Neural progenitor cell (in vitro differentiated cells): Measurements from ENCODE around the gene SULT1C3.

Experiments
- CTCF ChIP-seq: fragments of 200-600 bp; sonication (generic); IDR thresholded peaks from 2 replicates; pipeline ENCODE4 v1.5.1; 2017; ENCODE audit warnings: antibody characterized with exemption, mild to moderate bottlenecking
- EZH2 ChIP-seq: fragments of 200-600 bp; sonication (generic); IDR thresholded peaks from 2 replicates; pipeline ENCODE4 v1.6.1; 2017; ENCODE audit warnings: antibody characterized with exemption, mild to moderate bottlenecking, moderate library complexity
- EZH2phosphoT487 ChIP-seq: fragments of 200-600 bp; sonication (generic); IDR thresholded peaks from 2 replicates; pipeline ENCODE4 v1.6.1; 2017; ENCODE audit warnings: antibody characterized with exemption

- TF ChIP-seq CTCF, result no peak
- no peak for TF ChIP-seq EZH2
- TF ChIP-seq EZH2phosphoT487, result no peak
Measured at GRCh38 chr2:108297436-108298141, 57.8 kb downstream of the SULT1C3 start.
